HG02852 (cell line): ENCODE measurements around the gene ITGBL1.

Experiments used
- ATAC-seq: cut with Tn5 transposase; IDR thresholded peaks from one replicate; pipeline ENCODE4 v1.9.1; 2021; ENCODE audit warnings: mild to moderate bottlenecking, moderate library complexity; ENCODE audit not compliant: unreplicated experiment

ITGBL1 gene

DNA sequence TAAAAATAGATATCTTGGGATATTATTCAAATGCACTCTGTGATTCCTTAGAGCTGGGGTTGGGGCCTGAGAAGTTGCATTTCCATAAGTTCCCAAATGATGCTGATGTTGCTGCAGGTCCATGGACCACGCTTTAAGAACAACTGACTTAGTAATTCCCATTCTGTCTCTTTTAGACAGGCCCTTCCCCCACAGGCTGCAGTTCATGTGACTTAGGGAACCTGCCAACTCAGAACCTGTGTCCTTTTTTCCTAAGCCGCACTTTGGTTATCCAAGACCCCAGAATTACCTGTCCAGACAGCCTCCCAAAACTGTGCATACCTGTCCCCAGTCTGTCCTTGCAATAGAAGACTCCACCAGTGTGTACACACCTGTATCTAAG, 1.7 kb upstream of the ITGBL1 start:
- ATAC-seq: no peak

DNA sequence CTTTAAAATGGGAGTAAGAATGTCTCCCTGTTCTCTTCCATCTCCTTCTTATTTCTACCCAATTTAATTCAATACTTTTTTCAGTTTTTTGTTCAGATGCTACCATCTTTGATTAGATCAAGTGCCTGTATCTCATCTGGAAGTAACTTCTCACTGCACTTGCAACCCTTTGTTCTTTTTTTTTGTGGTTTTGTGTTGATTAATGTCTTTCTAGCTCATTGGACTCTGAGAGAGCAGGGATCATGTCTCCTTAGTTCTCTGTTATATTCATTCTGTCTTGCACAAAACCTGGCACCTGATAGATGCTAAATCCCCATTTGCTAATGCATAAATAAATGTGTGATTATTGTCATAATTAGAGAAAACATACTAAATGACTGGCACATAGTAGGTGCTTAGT, 834 bp upstream of the ITGBL1 start:
- no peak for ATAC-seq

DNA sequence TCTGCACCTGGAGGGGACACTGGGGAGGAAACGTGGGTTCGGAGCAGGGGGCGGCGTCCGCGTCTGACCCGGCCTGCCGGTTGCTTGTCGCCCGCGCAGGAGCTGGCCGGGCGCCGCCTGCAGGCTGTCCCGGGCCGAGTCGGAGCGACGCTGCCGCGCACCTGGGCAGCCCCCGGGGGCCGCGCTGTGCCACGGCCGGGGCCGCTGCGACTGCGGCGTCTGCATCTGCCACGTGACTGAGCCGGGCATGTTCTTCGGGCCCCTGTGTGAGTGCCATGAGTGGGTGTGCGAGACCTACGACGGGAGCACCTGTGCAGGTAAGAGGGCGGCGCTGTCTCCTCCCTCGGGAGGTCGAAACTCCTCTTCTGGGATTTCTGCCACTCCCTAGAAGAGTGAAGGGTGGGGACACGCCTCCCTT, 1.3 kb downstream of the ITGBL1 start:
- no peak for ATAC-seq

DNA sequence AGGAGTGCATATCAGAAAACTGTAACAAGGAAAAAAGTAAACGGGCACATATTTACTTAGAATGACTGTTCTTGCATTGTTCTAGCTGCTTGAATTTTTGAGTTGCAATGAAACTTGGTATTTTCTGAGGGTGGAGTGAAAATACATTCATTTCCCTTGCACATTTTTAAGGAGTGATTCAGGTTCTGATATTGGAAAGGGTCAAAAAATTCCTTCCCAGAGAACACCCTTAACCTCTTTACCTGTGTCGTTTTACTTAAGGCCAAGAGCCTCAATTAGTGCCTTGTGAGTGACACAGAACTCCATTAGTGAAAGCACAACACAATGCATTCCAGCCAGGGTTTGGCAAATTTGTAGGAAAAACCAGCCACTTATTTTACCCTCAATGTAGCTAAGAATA, 2.3 kb downstream of the ITGBL1 start:
- no peak for ATAC-seq

DNA sequence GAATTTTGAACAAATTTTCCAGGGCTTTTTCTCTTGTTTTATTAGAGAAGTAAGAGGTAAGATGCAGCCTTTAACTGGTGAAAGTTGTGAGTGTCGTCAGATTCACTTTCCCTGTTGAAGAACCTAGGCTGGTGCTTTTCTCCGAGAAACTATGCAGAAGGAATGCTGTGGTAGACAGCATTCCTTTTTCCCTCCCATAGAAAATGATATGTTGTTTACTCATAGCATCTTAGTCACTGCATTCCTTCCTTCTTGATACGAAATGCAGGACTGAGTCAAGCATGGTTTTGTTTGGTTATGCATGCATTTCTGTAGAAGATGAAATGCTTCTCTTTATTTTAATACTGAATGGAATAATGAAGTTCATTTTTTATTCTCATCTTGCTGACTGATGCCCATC, 3.4 kb downstream of the ITGBL1 start:
- no peak for ATAC-seq

DNA sequence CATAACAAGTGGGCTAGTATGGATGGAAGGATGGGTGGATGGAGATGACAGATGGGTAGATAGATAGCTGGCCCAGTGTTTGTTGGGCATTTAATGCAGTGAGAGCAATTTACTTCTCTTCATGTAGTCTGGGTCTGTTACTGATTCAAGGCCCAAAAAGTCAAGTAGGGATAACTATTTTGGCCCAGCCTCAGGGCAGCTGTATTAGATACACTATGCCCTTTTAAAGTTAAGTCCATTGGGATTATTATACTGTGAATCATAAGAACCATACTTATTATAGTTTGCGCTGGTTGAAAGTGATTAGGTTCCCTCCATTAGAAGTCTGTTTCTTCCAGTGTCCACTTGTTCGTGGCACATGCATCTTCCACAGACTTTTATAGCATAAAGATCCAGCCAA, 4.7 kb downstream of the ITGBL1 start:
- ATAC-seq: no peak

DNA sequence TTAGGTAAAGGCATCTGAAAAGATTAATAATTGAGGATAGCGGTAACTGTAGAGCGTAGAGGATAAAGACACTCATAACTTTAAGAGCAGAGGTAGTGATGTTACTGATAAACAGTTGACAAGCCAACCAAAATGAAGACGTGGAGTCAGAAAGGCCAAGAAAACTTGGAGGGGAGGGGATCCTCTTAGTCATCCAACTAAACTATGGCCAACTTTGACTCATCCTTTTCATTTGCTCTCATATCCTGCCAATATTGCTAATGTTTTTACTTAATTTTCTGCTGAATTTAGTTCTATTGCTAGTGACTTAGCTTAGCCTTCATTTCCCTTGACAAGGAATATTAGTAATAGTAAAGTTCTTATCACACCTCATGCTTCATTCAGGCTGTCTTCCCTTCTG, 13.4 kb downstream of the ITGBL1 start:
- ATAC-seq: no peak

DNA sequence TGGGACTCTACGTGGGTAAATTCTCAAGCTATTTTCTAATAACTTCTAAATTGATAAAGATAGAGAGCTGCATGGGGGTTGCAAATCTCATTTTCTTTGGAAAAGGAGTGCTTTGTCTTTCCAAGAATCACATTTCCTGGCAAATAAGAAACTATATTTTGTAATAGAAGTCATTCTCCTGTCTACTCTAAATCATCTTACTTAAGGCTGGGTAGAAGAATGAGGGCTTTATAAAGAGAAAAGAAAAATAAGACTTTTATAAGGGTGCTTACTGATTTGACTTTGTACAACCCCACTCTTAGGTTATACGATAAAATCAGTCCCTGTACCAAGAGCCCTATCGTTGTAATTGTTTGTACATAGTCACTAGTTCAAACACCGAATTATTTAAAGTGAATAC, 14.9 kb downstream of the ITGBL1 start:
- no peak for ATAC-seq

DNA sequence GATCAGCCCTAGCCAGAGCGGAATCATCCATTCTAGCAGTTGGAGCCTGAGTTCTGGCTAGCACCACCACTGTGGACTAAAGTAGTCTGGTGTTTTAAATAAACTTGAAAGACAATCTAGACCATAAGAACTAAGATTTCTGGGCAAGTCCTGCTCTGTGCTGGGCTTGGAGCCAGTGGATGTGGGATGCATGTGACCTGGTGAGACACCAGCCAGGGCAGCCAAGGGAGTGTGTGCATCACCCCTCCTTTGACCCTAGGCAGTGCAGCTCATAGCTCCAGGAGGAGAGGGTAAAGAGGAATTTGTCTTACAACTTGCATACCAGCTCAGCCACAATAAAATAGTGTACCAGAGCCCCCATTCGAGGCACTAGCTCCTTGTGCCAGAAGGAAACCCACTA, 21.0 kb downstream of the ITGBL1 start:
- ATAC-seq: no peak

DNA sequence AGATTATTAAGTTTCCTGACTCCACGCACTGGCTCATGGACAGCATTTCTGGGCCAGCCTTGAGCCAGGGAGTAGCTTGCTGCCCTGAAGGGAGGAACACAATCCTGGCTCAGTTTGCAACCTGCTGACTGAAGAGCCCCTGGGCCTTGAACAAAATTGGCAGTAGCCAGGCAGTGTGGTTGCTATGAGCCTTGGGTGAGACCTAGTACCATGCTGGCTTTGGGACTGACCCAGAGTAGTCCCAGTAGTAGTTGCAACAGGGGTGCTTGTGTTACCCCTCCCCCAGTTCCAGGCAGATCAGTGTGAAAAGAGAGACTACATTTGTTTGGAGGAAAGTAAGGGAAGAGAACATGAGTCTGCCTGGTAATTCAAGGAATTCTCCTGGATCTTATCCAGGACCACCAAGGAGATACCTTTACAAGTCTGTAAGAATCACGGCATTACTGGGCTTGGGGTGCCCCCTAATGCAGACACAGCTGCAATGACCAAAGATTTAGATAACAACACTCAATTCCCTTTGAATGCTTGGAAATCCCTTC, 22.0 kb downstream of the ITGBL1 start:
- ATAC-seq: no peak

DNA sequence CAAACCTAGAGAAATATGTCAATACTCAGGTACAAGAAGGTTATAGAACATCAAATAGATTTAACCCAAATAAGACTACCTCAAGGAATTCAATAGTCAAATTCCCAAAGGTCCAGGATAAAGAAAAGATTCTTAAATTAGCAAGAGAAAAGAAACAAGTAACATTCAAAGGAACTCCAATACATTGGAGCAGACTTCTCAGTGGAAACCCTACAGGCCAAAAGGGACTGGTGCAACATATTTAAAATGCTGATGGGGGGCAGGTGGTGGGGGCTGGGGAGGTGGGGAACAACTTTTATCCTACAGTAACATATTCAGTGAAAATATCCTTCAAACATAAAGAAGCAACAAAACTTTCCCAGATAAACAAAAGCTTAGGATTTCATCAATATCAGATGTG, 23.1 kb downstream of the ITGBL1 start:
- ATAC-seq: no peak

DNA sequence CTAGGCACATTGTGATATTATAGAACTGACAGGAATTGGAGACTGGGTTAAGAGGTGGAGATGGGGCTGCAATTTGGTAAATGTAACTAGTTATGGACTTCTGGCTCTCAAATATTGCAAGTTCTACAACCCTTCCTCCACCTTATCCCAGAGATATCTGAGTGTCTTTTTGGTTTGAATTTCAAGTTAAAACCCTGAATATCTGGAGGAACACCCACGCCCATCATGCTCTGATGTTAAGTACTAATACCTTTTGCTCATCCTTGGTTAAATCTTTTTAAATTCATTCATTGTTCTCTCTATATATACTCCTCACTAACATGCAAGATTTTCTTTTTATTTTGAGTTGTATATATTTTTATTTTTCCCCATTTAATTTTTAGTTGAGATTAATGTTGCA, 28.9 kb downstream of the ITGBL1 start:
- no peak for ATAC-seq

DNA sequence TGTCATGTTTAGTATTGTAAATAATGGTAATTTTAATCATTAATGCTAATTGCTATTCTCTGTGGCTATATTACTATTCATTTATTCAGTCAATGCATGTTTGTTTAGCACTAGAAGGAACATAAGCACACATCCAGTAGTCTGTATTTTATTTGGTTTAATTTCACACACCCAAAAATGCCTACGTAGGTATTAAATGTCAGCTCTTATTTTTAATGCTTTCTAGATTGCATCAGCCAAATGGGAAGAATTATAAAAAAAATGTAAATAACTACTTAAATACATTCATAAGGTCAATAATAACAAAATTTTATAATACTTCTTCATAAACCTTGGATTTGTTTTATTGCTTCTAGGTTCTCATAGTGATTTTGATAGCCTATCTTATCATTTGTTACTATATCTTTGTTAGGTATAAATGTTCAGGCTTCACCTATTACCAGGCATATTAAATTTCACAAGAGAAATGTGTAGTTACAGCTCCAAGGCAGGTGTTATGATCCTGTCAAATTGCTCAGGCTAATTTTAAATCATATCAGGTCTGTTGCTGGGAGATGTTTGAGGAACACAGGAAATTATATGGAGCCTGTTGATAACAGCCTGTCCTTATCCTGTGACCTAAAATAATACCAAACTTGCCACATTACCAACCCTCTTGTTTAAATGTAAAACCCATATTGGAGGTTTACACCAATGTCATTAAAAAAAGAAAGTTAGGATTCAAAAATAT, 34.4 kb downstream of the ITGBL1 start:
- no peak for ATAC-seq

DNA sequence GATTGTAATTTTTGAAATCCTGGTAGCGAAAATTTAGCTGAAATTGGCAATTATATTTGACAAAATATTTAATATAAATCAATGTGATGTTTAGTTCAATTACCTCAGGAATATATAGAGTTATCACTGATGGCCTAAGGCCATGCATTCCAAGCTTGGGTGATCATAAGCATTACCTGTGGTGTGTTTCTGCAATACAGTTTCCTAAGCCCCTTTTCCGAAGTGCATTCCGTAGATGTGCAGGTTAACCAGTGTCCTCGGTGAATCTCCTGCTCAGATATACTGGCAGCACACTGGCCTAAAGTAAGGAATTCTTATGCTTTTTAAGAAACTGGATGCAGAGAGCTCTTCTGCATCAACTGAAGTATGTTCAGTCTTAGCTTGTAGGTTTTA, 35.0 kb downstream of the ITGBL1 start:
- ATAC-seq: no peak

DNA sequence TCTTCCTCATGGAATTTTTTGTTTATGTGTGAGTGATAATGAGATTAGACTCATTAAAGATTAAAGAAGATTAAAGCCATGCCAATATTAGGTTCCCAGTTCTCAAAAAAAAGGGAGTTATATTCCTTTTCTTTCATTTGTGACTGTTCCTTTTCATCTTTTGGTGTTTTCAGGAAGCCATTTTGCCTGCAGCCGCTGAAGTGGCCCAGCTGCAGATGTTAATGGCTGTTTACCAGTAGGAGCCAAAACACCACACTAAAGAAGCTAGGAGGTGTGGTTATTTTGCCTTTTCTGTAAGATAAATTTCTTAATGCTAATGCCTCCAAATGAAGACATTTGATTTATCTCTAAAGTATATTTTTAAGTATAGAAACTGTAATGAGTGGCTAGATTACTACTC, 36.3 kb downstream of the ITGBL1 start:
- no peak for ATAC-seq

DNA sequence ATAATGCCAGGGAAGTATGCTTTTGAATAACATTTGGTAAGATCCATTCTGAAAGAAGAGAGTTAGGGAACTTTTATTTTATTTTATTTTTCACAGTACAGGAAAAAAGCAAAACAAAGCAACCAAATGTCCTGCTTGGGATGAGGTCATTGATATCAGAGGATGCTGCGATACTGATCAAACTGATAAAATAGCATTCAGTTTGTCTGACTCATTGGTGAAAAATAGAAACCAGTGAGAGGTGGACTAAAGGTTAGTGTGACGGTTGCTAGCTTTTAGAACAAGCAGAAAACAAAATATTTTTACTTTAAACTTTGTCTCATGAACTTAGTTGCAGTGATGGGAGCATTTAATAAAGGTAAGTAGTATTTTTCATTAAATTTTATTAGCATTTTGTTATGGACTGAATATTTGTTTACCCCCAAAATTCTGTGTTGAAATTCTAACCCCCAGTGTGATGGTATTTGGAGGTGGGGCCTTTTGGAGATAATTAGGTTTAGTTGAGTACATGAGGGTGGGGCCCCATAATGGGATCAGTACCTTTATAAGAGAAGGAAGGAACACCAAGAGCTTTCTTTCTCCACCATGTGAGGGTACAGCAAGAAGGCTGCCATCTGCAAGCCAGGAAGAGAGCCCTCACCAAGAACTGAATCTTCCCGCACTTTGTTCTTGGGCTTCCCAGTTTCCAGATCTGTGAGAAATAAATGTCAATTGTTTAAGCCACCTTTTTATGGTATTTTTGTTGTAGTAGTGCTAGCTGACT, 37.3 kb downstream of the ITGBL1 start:
- ATAC-seq: no peak

DNA sequence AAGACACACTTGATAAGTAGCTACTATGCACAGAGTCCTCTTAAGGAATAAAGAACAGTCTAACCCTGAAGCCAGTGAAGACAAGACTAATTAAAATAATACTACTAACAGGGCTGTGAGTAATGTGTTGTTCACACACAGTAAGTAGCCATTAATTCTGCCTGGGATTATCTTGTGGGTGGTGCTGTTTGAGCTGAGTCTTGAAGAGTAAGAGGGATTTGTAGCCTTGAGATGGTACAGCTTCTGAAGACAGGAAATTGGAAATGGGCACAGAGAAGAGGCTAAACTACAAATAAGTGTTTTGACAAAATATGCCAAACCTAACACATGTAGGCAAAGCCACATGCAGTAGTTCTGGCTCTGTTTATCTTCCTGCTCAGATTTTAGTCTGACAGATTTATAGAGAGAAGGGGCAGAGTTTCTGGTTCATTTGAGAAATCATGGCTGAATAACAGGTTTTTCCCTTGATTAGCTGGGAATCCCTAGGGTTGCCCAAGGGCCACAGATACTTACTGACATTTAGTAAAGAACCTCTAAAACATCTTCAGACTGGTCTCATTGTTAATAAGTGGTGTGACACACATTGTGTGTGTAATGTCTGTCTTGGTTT, 38.0 kb downstream of the ITGBL1 start:
- ATAC-seq: no peak

DNA sequence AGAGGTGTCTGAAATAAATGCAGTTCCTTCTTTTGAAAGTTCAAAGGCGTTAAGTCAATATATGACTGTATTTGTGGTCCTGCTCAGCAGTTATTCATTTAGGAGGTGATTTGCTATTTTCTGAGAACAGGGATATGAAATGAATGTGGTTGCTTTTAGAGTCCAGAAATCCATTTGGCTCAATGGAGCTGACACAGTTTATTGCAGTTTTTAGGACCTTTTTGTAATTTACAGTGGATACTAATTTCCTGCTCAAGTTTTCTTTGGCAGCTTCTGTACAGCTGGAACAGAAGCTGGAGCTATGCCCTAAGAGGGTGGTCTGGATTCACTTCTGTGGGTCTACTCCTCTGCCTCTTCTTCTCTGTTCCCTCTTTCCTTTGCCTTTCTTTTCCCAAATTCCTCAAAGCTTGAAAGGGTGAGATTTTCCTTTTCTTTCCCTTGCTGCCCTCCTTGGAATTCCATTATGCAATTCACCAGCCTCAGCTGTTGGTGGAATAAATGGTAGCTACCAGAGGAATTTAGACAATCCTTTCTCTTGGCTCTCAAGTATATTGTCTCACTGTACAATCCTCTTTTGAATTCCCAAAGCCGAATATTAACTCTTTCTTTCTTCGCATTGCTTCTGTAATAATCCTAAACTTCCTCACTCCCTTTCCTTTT, 39.9 kb downstream of the ITGBL1 start:
- ATAC-seq: no peak

DNA sequence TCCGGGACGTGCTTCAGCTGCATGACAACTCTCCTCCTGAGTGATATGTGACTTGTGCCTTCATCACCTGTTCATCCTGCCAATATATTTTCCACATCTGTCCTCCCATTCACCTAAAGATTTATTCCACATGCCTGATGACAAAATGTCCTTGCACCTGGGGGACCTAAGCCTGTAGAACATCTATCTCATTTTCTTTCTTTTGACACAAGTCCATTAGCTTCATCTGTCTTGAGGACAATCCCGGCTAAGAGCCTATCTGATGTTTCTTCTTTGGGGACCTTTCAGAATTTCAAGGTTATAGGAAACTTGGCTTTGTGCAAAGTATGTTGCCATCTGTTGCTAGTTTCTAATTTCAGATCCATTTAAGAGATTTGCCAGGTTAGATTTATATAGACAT, 41.1 kb downstream of the ITGBL1 start:
- no peak for ATAC-seq

DNA sequence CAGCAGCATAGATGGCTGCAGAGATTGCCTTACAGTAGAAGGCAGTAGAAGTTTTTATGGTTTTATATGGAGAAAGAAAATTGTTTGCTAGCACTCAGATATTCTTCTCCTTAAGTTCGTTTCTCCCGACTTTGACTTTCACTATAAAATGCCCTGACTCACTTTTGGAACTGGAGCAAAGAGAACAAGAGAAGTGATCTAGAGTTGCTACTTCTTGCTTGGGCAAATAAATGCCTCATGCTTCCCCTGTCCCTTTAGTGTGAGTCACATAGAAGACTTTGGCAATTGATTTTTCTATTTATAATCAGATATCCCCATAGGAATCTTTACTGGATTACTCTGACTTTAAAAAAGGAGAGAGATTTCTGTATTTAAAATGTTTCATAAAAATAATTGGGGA, 46.9 kb downstream of the ITGBL1 start:
- no peak for ATAC-seq

DNA sequence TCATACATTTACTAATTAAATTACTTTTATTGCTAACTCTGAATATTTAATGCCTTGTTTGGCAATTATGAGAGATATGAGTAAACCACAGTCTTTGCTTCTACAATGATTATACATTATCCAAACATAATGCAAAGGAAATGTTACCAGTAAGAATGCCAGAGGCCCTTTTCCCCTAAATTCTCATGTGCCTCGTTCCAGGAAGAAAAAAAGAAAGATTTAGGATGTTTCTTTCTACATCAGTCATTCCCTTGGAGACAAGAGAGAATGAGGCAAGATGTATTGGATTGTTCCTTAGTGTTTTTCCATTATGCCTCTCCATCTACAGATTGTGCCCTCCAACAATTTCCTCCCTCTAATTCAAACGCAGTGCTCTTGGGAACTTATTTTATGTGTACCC, 50.1 kb downstream of the ITGBL1 start:
- ATAC-seq: no peak

DNA sequence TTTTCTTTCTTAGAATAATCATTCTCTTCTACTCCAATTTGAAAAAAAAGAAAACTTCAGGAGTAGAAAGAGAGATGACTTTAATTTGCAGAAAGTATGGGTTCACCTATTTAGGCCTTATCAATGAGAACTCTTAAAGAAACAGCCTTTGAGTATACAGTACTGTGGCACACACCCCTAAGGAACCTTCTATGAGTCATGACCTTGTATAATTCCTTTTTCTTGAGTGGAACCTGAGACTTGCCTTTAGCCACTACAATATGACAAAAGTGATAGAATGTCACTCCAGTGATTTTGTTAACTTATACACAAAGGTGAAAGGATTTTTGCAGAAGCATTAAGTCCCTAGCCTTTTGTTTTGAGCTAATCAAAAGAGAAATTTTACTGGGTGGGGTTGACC, 58.7 kb downstream of the ITGBL1 start:
- no peak for ATAC-seq
